Large intestine (tissue), 3 donors: ENCODE measurements around the gene TENM4. TPM values are rescaled to one million over a fixed set of nuclear protein-coding genes. Genes with fewer than 3 reads are reported as not detected.

Experiments
- DNase-seq, 2 donors: peaks; one replicate each; pipeline versions ENCODE4 v3.0.0 to v3.0.0-alpha.2; 2013
- H3K27ac ChIP-seq: one replicate; pipeline ENCODE4 v1.5.1; 2013; ENCODE audit warnings: low read length
- H3K27me3 ChIP-seq: 2 replicates; pipeline ENCODE4 v1.6.1; 2013; ENCODE audit warnings: low read length; ENCODE audit not compliant: control insufficient read depth, insufficient read depth
- H3K36me3 ChIP-seq: 2 replicates; pipeline ENCODE4 v1.6.1; 2013; ENCODE audit warnings: low read length; ENCODE audit not compliant: control insufficient read depth, insufficient read depth
- H3K4me1 ChIP-seq: one replicate; pipeline ENCODE4 v1.6.1; 2013; ENCODE audit warnings: low read length; ENCODE audit not compliant: control insufficient read depth, insufficient read depth
- H3K4me3 ChIP-seq: one replicate; pipeline ENCODE4 v1.5.1; 2013; ENCODE audit warnings: low read length
- H3K9me3 ChIP-seq: one replicate; pipeline ENCODE4 v1.6.1; 2013; ENCODE audit warnings: mild to moderate bottlenecking, low read depth, low read length, moderate library complexity; ENCODE audit not compliant: control insufficient read depth
- WGBS: methylation state at CpG from one replicate; pipeline ENCODE4 v1.1.5; 2013; ENCODE audit warnings: low lambda C conversion rate; ENCODE audit not compliant: insufficient coverage; 5-methylcytosine and 5-hydroxymethylcytosine counted together
- polyA plus RNA-seq: library from polyadenylated mRNA; unstranded; fragments of 120-200 nt; gene quantifications from one replicate; pipeline ENCODE4 v1.2.1, GENCODE V29; 2013

The TENM4 gene
- polyA plus RNA-seq, 1 donor, result 2.1 TPM

DNA sequence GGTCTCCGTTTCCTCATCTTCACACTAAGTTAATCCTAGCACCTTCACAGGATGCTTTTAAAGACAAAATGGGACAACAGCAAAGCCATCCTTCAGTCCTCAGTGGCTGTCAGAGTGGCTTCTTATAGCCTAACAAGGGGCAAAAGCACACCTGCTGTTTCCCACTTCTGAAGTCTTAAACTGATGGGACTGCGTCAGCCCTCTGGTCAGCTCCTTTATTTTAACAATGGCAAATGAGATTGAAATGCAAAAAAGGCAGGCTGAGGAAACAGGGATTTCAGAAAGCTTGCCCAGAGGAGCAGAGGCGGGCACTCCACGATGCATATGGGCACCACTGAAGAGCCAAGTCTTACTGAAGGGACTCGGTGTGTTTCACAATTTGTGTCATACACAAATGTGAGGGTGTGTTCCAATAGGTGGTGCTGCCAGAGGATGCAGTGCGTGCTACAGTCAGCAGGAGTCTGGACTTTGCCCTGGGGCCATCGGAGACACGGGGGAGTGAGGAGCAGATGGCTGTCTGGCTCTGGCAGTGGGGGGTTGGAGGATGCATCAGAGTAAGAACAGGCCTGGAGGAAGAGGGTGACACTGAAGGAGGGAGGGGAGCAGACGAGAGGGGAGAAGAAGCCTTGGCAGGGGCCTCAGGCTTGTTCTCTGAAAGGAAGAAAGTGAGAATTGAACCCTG is 47.3 kb downstream of the TENM4 start:
- H3K4me3 ChIP-seq, result no peak overlapping the region
- H3K27ac ChIP-seq, result no peak overlapping the region
- H3K4me1 ChIP-seq, result peaks cover 10% of the 10 kb centered on the region
- 10% methylated on average over 2 of the region's 9 CpGs for WGBS
- DNase-seq, result peak; percentile 82 to 89
- no peaks in the 10 kb centered on the region for H3K27me3 ChIP-seq
- H3K9me3 ChIP-seq, result no peaks in the 10 kb centered on the region
- H3K36me3 ChIP-seq, result no peaks in the 10 kb centered on the region

DNA sequence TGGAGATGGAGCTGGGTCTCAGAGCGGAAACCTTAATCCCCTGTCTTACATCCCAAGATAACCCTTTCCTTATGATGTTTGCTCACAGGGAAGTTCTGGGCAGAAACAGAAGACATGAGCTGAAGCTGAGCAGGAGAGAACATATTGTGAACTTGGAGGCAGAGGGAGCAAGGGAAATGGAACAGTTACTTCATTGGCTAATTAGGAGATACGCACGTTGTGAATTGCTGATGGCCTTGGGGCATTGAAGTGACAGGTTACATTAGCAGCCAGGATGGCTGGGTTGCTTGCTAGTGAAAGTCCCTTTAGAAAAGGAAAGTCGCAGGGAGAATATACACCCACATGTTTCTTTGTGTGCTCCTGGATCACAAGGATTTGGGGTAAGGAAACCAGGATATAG is 48.7 kb downstream of the TENM4 start:
- WGBS, result no CpG with 5 or more reads among the region's 4 CpGs
- Histone ChIP-seq H3K27ac (no peak overlapping the region), H3K4me3 (no peak overlapping the region), H3K27me3 (no peaks in the 10 kb centered on the region), H3K4me1 (peaks cover 10% of the 10 kb centered on the region), H3K9me3 (no peaks in the 10 kb centered on the region), H3K36me3 (no peaks in the 10 kb centered on the region)
- no peak for DNase-seq

DNA sequence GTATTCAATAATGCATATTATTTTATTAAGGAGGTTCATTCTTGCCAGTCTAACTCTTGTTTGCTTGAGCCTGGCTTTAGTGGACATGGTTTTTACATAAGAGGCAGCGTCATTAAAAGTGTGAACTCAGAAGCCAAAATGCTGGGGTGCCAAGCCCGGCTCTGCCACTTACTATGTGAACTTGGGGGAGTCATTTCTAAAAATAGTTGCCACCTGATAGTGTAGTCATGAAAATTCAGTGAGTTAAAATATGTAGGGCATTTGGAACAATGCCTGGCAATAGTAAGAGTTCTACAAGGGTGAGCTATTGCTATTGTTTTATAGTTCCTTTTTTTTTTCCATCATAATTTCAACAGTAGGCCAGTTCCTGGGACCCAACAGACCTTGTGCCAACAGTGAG is 49.9 kb downstream of the TENM4 start:
- no peak overlapping the region for H3K4me3 ChIP-seq

DNA sequence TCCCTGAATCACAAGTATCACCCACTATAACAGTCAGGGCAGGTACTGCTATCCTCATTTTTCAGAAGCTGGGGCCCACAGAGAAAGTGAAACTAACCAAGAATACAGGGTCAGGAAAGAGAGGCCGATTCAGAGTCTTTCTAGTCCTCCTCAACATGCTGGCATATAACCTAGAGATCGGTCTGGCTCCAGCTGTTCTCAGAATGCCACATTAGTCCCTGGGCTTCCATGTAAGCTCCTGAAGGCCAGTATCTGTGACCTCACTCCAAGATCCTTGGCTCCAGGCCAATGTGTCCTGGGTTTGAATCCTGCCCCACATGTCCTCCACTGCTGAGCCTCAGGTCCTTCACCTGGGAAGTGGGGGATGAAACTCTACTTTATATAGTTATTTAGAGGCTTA is 50.4 kb downstream of the TENM4 start:
- no peaks in the 10 kb centered on the region for H3K27me3 ChIP-seq
- H3K4me1 ChIP-seq, result peaks cover 10% of the 10 kb centered on the region
- no peaks in the 10 kb centered on the region for H3K36me3 ChIP-seq
- H3K27ac ChIP-seq, result no peak overlapping the region
- H3K4me3 ChIP-seq, result no peak overlapping the region
- no peak for DNase-seq
- WGBS, result no CpG with 5 or more reads among the region's 2 CpGs
- no peaks in the 10 kb centered on the region for H3K9me3 ChIP-seq

More for the DNA sequence above, 49.9 kb downstream of the TENM4 start:
- Histone ChIP-seq H3K27ac (no peak overlapping the region), H3K9me3 (no peaks in the 10 kb centered on the region), H3K27me3 (no peaks in the 10 kb centered on the region), H3K4me1 (peaks cover 10% of the 10 kb centered on the region), H3K36me3 (no peaks in the 10 kb centered on the region)
- DNase-seq, result no peak
- WGBS, result no CpG with 5 or more reads among the region's 2 CpGs

GRCh38 chr11:79388201-79388600 is 52.6 kb downstream of the TENM4 start:
- no peaks in the 10 kb centered on the region for H3K36me3 ChIP-seq
- no peaks in the 10 kb centered on the region for H3K27me3 ChIP-seq
- peaks cover under 1% of the 10 kb centered on the region for H3K4me1 ChIP-seq
- DNase-seq, result no peak
- H3K9me3 ChIP-seq, result no peaks in the 10 kb centered on the region
- no peak overlapping the region for H3K27ac ChIP-seq
- WGBS, result no CpG with 5 or more reads among the region's 2 CpGs
- H3K4me3 ChIP-seq, result no peak overlapping the region

- no peak for DNase-seq
- Histone ChIP-seq H3K27ac (no peak overlapping the region), H3K36me3 (no peaks in the 10 kb centered on the region), H3K4me1 (no peaks in the 10 kb centered on the region), H3K4me3 (no peak overlapping the region), H3K9me3 (no peaks in the 10 kb centered on the region), H3K27me3 (peaks cover 4% of the 10 kb centered on the region)
- no CpG with 5 or more reads among the region's 3 CpGs for WGBS
Measured at GRCh38 chr11:79383874-79384273, 57.0 kb downstream of the TENM4 start.

- Histone ChIP-seq H3K27ac (no peak overlapping the region), H3K27me3 (peaks cover 5% of the 10 kb centered on the region), H3K9me3 (no peaks in the 10 kb centered on the region), H3K4me1 (no peaks in the 10 kb centered on the region), H3K4me3 (no peak overlapping the region), H3K36me3 (no peaks in the 10 kb centered on the region)
- no peak for DNase-seq
- no CpG with 5 or more reads among the region's 6 CpGs for WGBS
Measured at GRCh38 chr11:79382301-79383050, 58.4 kb downstream of the TENM4 start.

DNA sequence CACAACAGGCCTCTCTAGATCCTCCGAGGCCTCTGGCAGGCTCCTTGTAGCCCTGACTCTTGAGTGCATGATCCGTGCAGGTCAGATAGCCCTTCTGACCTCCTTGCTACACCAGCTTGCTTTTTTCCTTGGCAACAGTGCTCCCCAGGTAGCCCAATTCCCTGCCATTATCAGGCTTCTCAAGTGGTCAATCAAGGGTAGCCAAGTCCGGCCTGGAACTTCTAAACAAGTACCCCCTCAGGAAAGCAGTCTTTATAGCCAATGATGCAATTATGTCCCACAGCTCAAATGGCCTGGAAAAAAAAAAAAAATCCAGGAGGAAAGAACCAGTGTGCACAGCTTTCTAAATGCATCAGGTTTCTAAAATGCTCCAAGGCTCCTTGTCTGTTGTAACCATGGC is 59.8 kb downstream of the TENM4 start:
- H3K27ac ChIP-seq, result no peak overlapping the region
- H3K4me1 ChIP-seq, result no peaks in the 10 kb centered on the region
- peaks cover 14% of the 10 kb centered on the region for H3K27me3 ChIP-seq
- no peak overlapping the region for H3K4me3 ChIP-seq
- no peaks in the 10 kb centered on the region for H3K36me3 ChIP-seq
- H3K9me3 ChIP-seq, result no peaks in the 10 kb centered on the region
- no CpG with 5 or more reads among the region's 3 CpGs for WGBS
- no peak for DNase-seq

- no peaks in the 10 kb centered on the region for H3K9me3 ChIP-seq
- no peak overlapping the region for H3K27ac ChIP-seq
- no peak for DNase-seq
- H3K36me3 ChIP-seq, result no peaks in the 10 kb centered on the region
- no CpG with 5 or more reads among the region's 2 CpGs for WGBS
- no peaks in the 10 kb centered on the region for H3K4me1 ChIP-seq
- H3K4me3 ChIP-seq, result no peak overlapping the region
- H3K27me3 ChIP-seq, result peaks cover 31% of the 10 kb centered on the region
Measured at GRCh38 chr11:79377406-79377805, 63.4 kb downstream of the TENM4 start.

- Histone ChIP-seq H3K4me3 (no peak overlapping the region), H3K27me3 (peaks cover 37% of the 10 kb centered on the region), H3K36me3 (no peaks in the 10 kb centered on the region), H3K4me1 (no peaks in the 10 kb centered on the region), H3K27ac (no peak overlapping the region), H3K9me3 (no peaks in the 10 kb centered on the region)
- no CpG with 5 or more reads among the region's 3 CpGs for WGBS
- DNase-seq, result no peak
Measured at GRCh38 chr11:79375818-79376550, 64.8 kb downstream of the TENM4 start.
